GM03348 (cell line): Measurements from ENCODE around the gene GNG3.

Experiments used
- DNase-seq: peaks from one replicate; pipeline ENCODE4 v3.0.0; 2012; ENCODE audit warnings: low spot score

GNG3 gene

GRCh38 chr11:62757846-62758788, 50.6 kb downstream of the GNG3 start:
- no peak for DNase-seq
